C1 segment of cervical spinal cord (tissue), 14 donors: ENCODE measurements around the gene MYORG.

Experiments
- DNase-seq, 14 donors: peaks; one replicate each; lab custom pipeline; 2025; lab: John Stamatoyannopoulos, UW

MYORG gene

DNA sequence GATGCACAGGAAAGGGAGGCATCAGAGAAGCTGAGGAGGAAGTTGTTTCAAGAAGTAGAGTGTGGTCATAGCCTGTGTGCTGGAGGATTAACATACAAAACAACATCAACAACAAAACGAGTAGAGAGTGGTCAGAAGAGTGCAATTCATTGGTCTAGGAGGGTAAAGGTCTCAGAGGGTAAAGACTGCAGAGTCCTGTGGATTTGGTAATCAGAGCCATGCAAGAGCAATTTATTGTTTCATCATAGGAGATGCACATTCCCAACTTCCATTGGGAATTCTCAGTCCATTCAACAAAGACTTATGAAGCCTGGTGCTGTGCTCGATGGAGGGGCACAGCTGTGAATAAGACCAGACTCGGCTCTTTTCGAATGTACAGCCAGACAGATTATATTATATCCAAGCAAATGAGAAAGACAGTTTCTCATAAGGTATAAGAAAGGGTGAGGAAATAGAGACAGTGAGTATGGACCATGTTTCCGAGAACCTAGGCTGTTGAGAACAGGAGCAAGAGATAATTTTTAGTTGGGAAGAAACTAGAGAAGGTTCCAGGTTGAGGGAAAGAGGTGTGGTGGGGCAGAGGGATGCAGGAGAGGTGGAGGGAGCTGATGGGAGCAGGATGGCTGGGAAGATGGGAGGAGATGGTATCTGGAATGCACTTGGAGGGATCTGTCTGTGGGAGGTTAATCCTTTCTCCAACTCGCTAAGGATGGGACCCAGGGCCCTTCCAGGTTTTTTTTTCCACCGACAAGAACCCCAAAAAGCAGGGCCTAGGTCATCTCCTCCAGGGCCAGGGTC, 7.9 kb upstream of the MYORG start:
- DNase-seq: no peak

DNA sequence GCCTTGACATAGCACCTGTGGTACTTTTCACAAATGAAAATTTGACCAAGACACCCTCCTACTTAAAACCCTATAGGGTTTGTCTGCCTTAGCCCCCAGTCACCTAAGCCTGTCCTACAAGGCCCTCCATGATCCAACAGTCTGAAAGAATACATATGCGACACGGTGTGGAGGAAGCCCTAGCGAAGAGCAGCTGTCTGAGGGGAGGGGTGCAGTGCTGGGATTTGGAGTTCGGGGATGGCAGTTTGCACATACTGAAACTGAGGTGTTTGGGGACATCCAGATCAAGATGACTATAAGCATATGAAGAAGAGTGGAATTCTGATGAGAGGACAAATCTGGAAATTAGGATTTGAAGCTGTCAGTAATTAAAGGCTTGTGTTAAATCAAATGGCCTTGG, 7.2 kb upstream of the MYORG start:
- DNase-seq: no peak

DNA sequence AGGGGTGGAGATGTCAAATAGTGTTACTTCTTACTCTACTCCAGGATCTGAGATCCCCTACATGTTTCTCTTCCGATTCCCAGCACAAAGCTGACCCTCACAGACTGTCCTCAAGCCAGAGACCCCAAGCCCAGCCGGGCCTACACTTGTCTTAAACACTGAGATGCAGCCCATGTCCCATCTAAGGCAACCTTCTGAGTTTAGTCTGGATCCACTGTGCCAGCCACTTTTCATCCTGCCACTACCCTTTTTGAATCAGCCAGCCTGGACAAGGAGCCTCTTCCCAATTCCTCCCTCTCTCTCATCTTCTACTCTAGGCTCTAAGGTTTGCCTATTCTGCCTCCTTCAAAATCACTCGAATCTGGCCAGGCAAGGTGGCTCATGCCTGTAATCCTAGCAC, 6.2 kb upstream of the MYORG start:
- DNase-seq: no peak

DNA sequence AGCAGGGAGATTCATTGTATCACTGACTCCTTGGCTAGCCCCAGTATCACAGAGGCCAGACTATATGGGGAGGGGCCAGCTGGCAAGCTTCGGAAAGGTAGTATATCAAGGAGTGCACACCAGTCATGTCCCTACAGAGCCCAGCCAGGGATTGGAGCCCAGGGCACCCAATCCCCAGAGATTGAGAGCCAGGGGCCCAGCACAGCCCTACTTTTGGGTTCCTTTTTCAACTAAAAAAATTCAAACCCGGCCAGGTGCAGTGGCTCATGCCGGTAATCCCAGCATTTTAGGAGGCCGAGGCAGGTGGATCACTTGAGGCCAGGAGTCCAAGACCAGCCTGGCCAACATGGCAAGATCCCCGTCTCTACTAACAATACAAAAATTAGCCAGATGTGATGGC, 5.4 kb upstream of the MYORG start:
- DNase-seq: no peak

DNA sequence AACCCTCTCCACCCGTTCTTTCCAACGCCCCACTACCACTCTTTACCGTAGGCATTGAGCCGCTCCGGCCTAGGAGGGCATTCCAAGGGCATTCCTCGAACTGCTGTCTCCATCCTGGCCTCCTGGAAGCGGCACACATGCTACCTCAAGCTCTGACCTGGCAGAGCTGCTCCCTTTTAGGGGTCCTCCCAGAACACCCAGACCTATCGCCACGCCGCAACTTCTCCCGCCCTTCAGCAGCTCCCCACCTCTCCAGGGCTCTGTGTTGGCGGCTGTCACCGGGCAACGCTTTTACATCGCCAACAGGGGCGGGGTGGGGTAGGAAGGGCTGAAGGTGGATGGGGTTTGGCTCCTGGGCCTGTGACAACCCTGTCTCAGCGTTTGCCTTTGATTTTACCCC, 4.6 kb upstream of the MYORG start:
- peak in 2 of 14 donors; percentile 15 to 32 for DNase-seq

DNA sequence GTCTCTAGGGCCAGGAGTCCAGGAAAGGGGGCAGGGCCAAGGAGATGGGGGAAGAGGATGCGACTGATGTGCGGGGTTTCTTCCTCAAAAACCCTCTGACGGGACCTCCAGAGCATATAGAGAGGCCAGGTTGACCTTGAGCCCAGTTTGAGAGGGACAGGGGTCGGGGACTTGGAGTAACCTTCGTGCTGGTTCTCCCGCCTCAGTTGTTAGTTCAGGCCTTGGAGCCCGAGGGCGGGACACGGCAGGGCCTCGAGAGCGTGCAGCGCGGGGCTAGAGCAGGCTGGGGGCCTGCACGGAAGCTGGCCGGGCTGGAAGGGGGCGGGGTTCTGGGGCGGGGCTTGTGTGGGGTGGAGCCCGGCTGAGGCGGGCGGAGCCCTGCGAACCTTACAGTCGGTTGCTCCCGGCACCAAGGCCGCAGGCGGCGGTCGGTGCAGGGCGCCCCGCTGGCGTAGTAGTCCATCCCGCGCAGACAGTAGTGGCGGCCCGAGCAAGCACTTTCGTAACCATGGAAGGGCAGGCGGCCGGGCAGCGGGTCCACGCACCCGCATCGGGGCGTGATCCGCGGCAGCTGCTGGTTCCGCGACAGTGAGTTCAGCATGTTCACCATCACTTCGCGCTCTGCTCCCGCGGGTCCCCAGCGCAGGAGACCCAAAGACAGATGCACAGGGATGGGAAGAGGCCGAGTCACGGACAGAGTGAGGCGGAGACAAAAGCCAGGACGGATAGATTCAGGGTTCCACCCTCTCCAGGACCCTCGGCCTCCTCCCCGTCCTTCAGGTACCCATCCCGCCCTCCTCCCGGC, 4.0 kb upstream of the MYORG start:
- peak in 12 of 14 donors; percentile 38 to 77 (median 54) for DNase-seq

DNA sequence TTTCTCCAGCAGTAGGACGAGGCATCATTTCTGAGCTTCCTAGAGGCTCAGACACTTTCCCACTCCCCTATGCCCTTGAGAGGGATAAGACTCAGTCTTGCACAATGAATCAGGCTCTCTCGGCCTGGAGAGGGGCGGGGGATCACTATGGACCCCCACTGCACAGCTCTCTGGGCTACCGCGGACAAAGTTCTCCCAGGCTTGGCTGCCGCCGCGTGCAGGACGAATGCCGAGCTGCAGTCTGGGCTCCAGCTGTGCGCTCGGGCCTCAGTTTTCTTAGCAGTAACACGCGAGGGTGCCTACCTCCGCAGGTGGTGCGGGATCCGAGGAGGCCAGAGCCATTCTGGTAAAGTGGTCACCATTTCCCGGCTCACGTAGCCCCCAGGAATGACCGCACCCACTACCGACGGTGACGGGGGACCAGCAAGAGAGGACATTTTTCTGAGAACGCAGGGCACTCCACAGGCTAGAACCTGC, 3.4 kb upstream of the MYORG start:
- DNase-seq: no peak

DNA sequence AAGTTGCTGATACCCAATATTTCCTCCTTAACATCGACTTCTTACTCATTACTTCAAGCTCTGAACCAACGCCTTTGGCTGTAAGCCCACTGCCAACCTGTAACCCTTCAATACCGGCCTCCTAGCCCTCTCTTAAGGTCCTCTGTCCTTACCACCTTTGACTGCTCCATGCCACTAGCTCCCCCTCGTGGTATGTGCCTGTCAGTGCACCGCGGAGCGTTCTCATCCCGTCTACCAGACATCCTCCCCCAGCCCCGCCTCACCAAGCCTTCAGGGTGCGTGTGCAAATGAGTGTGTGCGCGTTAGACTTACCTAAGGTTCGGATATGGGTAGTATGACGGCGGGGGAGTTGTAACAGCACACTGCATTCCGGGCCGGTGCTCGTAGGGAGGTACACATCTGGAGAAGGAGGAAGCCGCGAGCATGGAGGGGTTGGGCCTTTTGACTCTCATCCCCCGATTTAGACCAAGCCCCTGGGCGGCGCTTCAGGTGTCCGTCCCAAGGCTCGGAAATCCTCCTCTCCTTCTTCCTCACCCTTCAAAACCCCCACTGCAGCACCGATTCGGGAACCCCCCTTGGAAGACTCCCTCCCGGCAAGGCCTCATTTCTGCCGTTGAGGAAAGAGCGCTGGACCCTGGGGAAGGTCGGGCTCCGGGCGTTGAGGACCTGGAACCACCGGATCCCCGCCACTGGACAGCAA, 2.8 kb upstream of the MYORG start:
- DNase-seq: peak in 13 of 14 donors; percentile 20 to 83 (median 71)

DNA sequence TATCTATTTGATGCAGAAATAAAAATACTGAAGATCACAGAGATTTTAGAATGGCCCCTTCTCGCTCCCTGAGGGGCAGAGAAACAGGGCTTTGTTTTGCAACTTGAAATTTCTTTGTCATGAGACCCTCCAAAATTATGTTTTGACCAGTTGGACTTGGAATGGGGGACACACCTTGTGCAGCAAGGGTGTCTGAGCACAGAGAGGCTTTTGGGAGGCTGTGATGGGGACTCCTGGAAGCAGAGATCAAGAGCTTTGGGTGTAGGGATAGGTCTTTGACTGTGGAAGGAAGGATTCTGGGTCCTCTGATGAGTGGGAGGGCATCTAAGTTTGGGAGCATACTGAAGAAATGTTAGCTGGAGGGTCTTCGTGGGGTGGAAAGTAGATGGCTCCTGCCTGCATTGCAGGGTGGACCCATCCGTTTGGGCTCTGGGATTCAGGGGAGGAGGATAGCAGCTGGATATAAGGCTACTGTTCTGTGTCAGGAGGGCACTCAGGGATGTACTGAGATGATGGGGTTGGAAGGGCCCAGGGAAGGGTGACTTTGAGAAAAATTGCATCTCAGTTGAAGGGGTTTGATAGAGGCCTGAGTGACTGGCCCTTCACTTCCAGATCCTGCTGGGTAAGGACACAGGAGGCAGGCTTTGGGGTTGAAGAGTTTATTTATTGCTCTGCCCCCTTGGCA, 1.8 kb upstream of the MYORG start:
- no peak for DNase-seq

DNA sequence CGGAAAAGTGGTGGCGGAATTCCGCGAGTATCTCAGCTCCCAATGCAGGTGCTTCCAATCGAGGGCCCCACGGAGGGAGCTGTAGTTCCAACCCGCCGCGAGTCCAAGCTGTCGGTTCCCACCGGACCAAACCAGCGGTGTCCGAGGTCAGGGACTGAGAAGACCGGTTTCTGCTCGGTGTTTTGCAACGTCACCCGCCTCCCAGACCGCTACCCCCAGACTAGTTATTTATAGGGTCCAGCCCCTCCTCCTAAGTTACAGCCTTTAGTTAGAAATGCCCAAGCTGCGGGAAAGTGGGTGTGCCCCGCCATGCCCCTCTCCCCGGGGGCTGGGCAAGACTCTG, 677 bp upstream of the MYORG start:
- DNase-seq: peak in 1 of 14 donors; percentile 53

DNA sequence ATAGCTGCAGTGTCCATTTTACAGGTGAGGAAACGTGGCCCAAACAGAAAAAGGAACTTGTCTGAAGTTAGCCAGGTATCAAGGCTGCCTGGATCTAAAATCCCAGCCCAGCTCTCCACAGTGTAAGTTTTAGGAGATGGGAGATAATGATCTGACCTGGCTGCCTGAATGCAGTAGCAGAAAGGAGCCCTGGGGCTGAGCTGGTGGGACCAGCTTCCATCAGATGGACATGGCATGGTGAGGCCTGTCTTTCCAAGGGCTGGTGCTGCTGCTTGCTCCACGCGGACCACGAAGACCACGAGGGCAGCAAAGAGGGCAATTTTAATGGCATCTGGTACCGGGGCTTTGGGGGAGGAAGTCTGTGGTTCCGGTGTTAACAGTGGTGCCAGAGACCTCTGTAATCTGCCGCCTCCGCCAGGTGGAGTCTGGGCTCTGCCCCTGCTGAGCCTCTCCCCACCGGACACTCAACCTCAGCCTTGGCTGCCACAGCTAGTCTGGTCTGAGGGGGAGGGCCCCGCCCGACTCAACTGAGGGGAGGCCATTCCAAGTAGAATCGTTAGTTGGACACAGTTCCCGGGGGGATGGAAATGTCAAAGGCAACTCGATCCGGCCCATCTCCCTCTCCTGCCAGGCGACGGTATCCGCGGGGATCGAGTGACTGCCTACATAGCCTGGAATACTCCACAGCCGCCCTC, 650 bp downstream of the MYORG start:
- peak in 11 of 14 donors; percentile 28 to 77 (median 48) for DNase-seq

DNA sequence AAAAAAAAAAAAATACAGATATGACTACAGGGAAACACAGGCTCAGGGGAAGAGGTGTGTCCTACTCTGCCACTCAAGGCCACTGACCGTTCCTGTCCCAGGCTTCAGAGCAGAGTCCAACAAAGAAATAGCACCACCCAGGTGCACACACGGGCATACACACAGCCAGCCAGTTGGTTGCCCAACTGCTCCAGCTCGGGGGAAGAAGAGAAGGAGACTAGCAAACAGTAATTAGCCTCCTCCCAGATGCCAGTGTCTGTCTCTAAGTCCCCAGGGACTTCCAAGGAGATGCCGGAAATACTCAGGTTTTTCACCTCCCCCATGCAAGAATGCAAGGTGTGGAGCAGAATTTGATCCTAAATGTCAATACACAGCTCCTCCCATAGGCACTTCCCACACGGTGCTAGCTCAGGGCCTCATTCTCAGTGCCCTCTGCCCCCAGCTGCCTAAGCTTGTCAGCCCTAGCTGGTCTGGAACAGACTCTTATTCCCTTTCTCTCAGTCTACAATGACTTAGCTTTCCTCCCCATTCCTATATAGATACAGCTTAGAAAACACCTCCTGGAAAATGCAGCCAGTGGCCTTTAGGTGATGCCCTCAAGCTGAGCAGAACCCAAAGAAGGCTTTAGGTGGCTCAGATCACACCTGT, 1.7 kb downstream of the MYORG start:
- DNase-seq: no peak

DNA sequence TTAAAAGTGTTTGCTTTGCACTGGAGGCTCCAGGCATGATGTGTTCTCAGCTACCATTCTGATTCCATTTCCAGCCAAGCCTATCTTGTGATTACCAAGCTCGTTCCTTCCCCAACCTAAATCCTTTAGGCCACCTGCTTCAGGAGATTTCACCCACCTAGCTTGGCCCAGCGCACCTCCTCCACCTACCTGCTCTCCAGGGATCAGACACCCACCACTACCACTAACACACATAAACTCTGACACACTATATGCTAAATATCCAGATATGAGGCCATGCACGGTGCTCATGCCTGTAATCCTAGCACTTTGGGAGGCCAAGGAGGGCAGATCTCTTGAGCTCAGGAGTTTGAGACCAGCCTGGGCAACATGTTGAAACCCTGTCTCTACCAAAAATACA, 2.4 kb downstream of the MYORG start:
- no peak for DNase-seq

DNA sequence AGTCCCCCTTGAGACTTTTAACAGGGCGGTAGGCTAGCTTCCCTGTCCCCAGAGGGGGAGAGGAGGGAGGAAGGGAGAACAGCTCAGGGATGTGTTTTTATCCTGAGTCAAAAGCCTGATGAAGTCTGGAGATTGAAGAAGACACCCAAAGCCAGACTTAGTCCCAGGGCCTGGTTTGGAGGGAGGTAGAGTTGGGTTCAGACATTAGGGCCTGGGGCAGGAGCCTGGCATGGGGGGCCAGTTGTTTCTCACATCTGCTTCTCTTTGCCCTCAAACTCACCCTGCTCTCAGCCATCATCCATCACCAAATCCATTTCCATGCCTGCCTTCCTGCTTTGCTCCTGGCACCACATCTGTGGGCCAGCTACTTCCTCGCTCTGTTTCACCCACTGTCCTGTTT, 2.9 kb downstream of the MYORG start:
- DNase-seq: no peak

DNA sequence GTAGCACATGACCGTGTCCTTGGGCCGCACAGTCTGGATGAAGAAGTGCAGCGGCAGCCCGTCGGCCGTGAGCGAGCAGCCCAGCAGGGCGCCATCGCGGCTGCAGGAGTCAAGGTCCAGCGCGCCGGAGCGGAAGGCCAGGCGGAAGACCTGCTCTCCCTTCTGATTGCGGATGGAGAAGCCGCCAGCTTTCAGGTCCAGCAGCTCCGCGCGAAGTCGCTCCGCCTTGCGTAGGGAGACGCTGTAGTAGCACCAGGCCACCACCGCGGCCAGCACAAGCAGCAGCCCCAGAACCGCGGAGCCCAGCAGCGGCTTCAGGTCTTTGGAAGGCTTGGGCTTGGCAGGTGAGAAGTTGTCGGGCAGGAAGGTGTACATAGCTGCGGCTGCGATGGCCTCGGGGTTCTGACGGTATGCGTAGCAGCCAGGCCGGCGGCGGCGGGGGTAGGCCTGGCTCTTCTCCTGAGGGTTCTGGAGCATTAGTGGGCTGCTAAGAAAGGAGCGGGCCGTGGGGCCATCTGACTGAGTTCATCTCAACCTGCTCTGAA, 4.2 kb downstream of the MYORG start:
- DNase-seq: no peak

DNA sequence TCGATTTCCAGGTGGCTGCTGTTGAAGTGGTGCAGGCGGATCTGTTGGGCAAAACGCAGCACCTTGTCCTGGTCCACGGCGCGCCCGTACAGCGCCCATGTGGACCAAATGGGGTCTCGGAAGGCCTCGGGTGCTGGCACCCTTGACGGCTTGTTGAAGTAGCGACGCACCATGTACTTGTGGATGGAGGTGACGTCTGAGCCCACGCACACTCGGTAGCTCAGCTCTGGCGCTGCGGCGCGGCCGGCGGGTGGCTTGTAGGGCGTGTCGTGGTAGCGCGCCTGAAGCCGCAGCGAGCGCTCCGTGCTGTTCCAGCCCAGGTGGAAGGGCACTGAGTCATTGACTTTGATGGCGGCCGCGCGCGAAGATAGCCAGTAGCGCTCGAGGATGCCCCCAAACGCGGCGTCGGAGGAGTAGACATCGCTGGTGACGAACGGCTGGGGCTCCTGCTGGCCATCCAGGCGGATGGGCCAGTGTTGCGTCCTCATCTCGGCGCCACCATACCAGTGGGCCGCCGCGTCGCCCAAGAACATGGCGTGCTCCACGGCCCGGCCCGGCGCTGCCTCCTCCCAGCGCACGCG, 4.7 kb downstream of the MYORG start:
- no peak for DNase-seq

DNA sequence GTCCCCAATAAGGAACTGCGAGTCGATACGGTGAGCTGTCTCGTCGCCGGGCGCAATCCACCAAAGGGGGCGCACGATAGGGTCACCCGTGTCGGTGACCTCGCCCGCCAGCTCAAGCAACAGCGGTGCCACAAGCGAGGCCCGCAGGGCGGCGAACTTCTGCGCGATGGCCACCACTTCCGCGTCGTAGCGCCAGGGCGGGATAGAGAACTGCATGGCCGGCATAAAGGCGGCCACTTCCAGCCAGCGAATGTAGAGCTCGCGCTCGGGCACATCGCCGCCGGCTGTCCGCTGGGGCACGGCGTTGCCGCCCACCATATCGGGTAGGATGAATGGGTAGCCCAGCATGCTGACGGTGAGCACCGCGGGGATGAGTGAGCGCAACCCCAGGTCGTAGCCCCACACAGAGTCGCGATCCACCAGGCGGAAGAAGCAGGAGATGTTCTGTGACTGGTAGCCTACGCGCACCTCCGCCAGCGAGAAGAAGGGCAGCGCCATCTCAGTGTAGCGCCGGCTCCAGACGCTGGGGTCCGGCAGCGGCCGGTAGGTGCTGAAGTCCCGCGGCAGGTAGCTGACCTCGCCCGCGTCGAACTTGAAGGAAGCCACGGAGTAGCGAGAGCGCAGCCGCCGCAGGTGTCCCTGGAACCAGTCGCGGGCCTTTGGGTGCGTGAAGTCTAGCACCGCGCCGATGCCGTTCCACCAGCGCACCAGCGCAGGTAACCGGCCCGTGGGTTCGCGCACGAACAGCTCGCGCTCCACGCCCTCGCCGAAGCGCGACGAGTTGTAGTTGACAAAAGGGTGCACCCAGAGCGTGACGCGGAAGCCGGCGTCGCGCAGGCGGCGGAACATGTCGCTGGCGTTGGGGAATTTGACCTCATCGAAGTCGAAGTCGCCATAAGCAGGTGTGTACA, 5.5 kb downstream of the MYORG start:
- no peak for DNase-seq

DNA sequence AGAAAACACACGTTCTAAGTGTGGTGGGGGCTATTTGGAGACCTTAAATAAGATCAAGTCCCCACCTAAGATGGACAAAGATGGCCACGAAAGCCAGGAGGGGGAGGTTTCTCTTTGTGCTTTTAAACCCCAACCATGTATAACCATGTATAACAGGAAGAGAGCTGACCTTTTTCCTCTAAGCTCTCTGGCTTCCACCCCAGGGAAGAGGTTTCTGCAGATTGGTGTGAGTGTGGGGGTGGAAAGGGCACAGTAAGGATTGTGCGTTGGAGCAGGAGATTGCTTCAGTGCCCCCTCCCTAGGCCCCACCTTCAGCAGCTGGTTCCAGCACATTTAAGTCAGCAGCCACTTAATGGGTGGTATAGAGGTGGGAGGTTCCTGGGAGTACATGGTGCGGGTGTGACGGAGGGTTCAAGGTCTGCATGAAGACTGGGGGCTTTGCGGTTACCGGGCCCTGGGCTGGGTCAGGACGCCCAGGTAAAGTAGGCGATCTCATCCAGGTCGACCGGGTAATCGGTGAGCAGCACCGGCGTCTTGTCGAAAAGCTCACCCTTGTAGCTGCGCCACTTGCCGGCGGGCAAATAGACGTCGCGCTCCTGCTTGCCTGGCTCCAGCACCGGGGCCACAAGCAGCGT, 6.2 kb downstream of the MYORG start:
- no peak for DNase-seq
